Activated T-helper 17 cell treated with anti-CD3 and anti-CD28 coated beads, Interleukin-2, amount 50 U/mL, for 72 hours (primary cell): Measurements from ENCODE around the gene PRKCQ. TPM values are rescaled to one million over a fixed set of nuclear protein-coding genes. Genes with fewer than 3 reads are reported as not detected.
"Not testable (repeated sequence)": the region's sequence is repeated elsewhere in the genome, so short reads cannot be mapped to it uniquely, and the experiment has no call there.

Source experiments
- ATAC-seq: fragments of 150-1000 bp; cut with Tn5 transposase; replicated peaks from 2 replicates; pipeline ENCODE4 v1.10.0; 2021; ENCODE audit warnings: mild to moderate bottlenecking, moderate library complexity
- H3K27ac Mint-ChIP-seq: one replicate; pipeline ENCODE4 v1.8.0; 2022; ENCODE audit warnings: mixed read lengths
- H3K27me3 Mint-ChIP-seq: one replicate; pipeline ENCODE4 v1.8.0; 2022; ENCODE audit warnings: mixed read lengths
- H3K36me3 Mint-ChIP-seq: one replicate; pipeline ENCODE4 v1.8.0; 2022; ENCODE audit warnings: low read depth, mild to moderate bottlenecking, mixed read lengths
- H3K4me1 Mint-ChIP-seq: one replicate; pipeline ENCODE4 v1.8.0; 2022; ENCODE audit warnings: mixed read lengths
- H3K4me3 Mint-ChIP-seq: one replicate; pipeline ENCODE4 v1.8.0; 2022; ENCODE audit warnings: mild to moderate bottlenecking, mixed read lengths
- H3K9me3 Mint-ChIP-seq: one replicate; pipeline ENCODE4 v1.8.0; 2022; ENCODE audit warnings: mixed read lengths
- total RNA-seq, 2 donors: library from RNA; stranded (reverse); gene quantifications; one replicate each; pipeline ENCODE4 v1.2.3, GENCODE V29; 2022

Gene PRKCQ
- total RNA-seq, 2 donors from 2014 or later: 35.3 to 37.8 TPM

- H3K36me3 Mint-ChIP-seq: no peaks in the 10 kb centered on the region
- no peak overlapping the region for H3K4me3 Mint-ChIP-seq
- peak; percentile 69 for ATAC-seq
- H3K4me1 Mint-ChIP-seq: peaks cover 22% of the 10 kb centered on the region
- no peak overlapping the region for H3K27ac Mint-ChIP-seq
- H3K27me3 Mint-ChIP-seq: no peaks in the 10 kb centered on the region
- no peaks in the 10 kb centered on the region for H3K9me3 Mint-ChIP-seq
These were observed 86.3 kb downstream of the PRKCQ start for GRCh38 chr10:6493521-6494441.

- Mint-ChIP-seq H3K27ac (peak overlapping the region; percentile 78), H3K4me3 (no peak overlapping the region), H3K27me3 (no peaks in the 10 kb centered on the region), H3K4me1 (peaks cover 14% of the 10 kb centered on the region), H3K36me3 (no peaks in the 10 kb centered on the region), H3K9me3 (no peaks in the 10 kb centered on the region)
- no peak for ATAC-seq
These were observed 87.2 kb downstream of the PRKCQ start for GRCh38 chr10:6492896-6493295.

GRCh38 chr10:6491841-6492609 is 88.1 kb downstream of the PRKCQ start:
- Mint-ChIP-seq H3K36me3 (no peaks in the 10 kb centered on the region), H3K4me3 (peak overlapping the region; percentile 4), H3K27me3 (no peaks in the 10 kb centered on the region), H3K27ac (peak overlapping the region; percentile 78), H3K4me1 (peaks cover 17% of the 10 kb centered on the region), H3K9me3 (no peaks in the 10 kb centered on the region)
- ATAC-seq: peak; percentile 25

- no peaks in the 10 kb centered on the region for H3K36me3 Mint-ChIP-seq
- no peaks in the 10 kb centered on the region for H3K27me3 Mint-ChIP-seq
- H3K27ac Mint-ChIP-seq: no peak overlapping the region
- no peak overlapping the region for H3K4me3 Mint-ChIP-seq
- no peak for ATAC-seq
- H3K9me3 Mint-ChIP-seq: no peaks in the 10 kb centered on the region
- peaks cover 22% of the 10 kb centered on the region for H3K4me1 Mint-ChIP-seq
These were observed 89.5 kb downstream of the PRKCQ start for GRCh38 chr10:6490614-6491013.

- no peaks in the 10 kb centered on the region for H3K27me3 Mint-ChIP-seq
- H3K9me3 Mint-ChIP-seq: no peaks in the 10 kb centered on the region
- no peaks in the 10 kb centered on the region for H3K36me3 Mint-ChIP-seq
- peaks cover 33% of the 10 kb centered on the region for H3K4me1 Mint-ChIP-seq
- no peak overlapping the region for H3K27ac Mint-ChIP-seq
- no peak for ATAC-seq
- H3K4me3 Mint-ChIP-seq: no peak overlapping the region
These were observed 92.2 kb downstream of the PRKCQ start for GRCh38 chr10:6487920-6488319.

GRCh38 chr10:6486309-6486708 is 93.8 kb downstream of the PRKCQ start:
- Mint-ChIP-seq H3K27ac (peak overlapping the region; percentile 89), H3K4me3 (no peak overlapping the region), H3K9me3 (peaks cover 3% of the 10 kb centered on the region), H3K36me3 (no peaks in the 10 kb centered on the region), H3K27me3 (no peaks in the 10 kb centered on the region), H3K4me1 (peaks cover 33% of the 10 kb centered on the region)
- ATAC-seq: no peak

- ATAC-seq: no peak
- peak overlapping the region; percentile 88 for H3K27ac Mint-ChIP-seq
- H3K4me3 Mint-ChIP-seq: peak overlapping the region; percentile 56
- H3K36me3 Mint-ChIP-seq: peaks cover 17% of the 10 kb centered on the region
- H3K9me3 Mint-ChIP-seq: peaks cover 3% of the 10 kb centered on the region
- peaks cover 40% of the 10 kb centered on the region for H3K4me1 Mint-ChIP-seq
- no peaks in the 10 kb centered on the region for H3K27me3 Mint-ChIP-seq
These were observed 97.2 kb downstream of the PRKCQ start for GRCh38 chr10:6482737-6483357.

- ATAC-seq: no peak
- H3K9me3 Mint-ChIP-seq: peaks cover 3% of the 10 kb centered on the region
- no peak overlapping the region for H3K27ac Mint-ChIP-seq
- H3K4me3 Mint-ChIP-seq: no peak overlapping the region
- H3K27me3 Mint-ChIP-seq: no peaks in the 10 kb centered on the region
- peaks cover 43% of the 10 kb centered on the region for H3K4me1 Mint-ChIP-seq
- peaks cover 53% of the 10 kb centered on the region for H3K36me3 Mint-ChIP-seq
These were observed 101.4 kb downstream of the PRKCQ start for GRCh38 chr10:6478722-6479121.

GRCh38 chr10:6476989-6477388 is 103.1 kb downstream of the PRKCQ start:
- H3K9me3 Mint-ChIP-seq: no peaks in the 10 kb centered on the region
- H3K27ac Mint-ChIP-seq: no peak overlapping the region
- H3K27me3 Mint-ChIP-seq: no peaks in the 10 kb centered on the region
- no peak overlapping the region for H3K4me3 Mint-ChIP-seq
- peaks cover 31% of the 10 kb centered on the region for H3K4me1 Mint-ChIP-seq
- peaks cover 67% of the 10 kb centered on the region for H3K36me3 Mint-ChIP-seq
- no peak for ATAC-seq

- H3K36me3 Mint-ChIP-seq: peaks cover 88% of the 10 kb centered on the region
- no peaks in the 10 kb centered on the region for H3K27me3 Mint-ChIP-seq
- H3K4me3 Mint-ChIP-seq: peak overlapping the region; percentile 90
- no peak for ATAC-seq
- no peaks in the 10 kb centered on the region for H3K9me3 Mint-ChIP-seq
- H3K4me1 Mint-ChIP-seq: peaks cover 35% of the 10 kb centered on the region
- H3K27ac Mint-ChIP-seq: peak overlapping the region; percentile 97
These were observed 105.2 kb downstream of the PRKCQ start for GRCh38 chr10:6474871-6475270.

- peak; percentile 85 for ATAC-seq
- H3K4me1 Mint-ChIP-seq: peaks cover 34% of the 10 kb centered on the region
- peak overlapping the region; percentile 97 for H3K27ac Mint-ChIP-seq
- H3K36me3 Mint-ChIP-seq: peaks cover 92% of the 10 kb centered on the region
- no peaks in the 10 kb centered on the region for H3K27me3 Mint-ChIP-seq
- peak overlapping the region; percentile 90 for H3K4me3 Mint-ChIP-seq
- no peaks in the 10 kb centered on the region for H3K9me3 Mint-ChIP-seq
These were observed 106.1 kb downstream of the PRKCQ start for GRCh38 chr10:6473901-6474370.

- Mint-ChIP-seq H3K4me3 (peak overlapping the region; percentile 90), H3K9me3 (no peaks in the 10 kb centered on the region), H3K36me3 (peaks cover 88% of the 10 kb centered on the region), H3K27me3 (no peaks in the 10 kb centered on the region), H3K27ac (peak overlapping the region; percentile 86), H3K4me1 (peaks cover 31% of the 10 kb centered on the region)
- ATAC-seq: peak; percentile 89
These were observed 106.6 kb downstream of the PRKCQ start for GRCh38 chr10:6473430-6473829.

- not testable (repeated sequence) for ATAC-seq
These were observed 107.4 kb downstream of the PRKCQ start for GRCh38 chr10:6472710-6473005.

GRCh38 chr10:6470894-6471618 is 109.0 kb downstream of the PRKCQ start:
- peaks cover 88% of the 10 kb centered on the region for H3K36me3 Mint-ChIP-seq
- H3K27ac Mint-ChIP-seq: peak overlapping the region; percentile 78
- H3K4me1 Mint-ChIP-seq: peaks cover 30% of the 10 kb centered on the region
- no peaks in the 10 kb centered on the region for H3K27me3 Mint-ChIP-seq
- peak overlapping the region; percentile 5 for H3K4me3 Mint-ChIP-seq
- ATAC-seq: no peak
- no peaks in the 10 kb centered on the region for H3K9me3 Mint-ChIP-seq

More at GRCh38 chr10:6472710-6473005, 107.4 kb downstream of the PRKCQ start:
- Mint-ChIP-seq H3K36me3 (peaks cover 88% of the 10 kb centered on the region), H3K4me1 (peaks cover 31% of the 10 kb centered on the region), H3K4me3 (peak overlapping the region; percentile 90)
- H3K27ac Mint-ChIP-seq, H3K27me3 Mint-ChIP-seq, H3K9me3 Mint-ChIP-seq: not testable (repeated sequence)
